Myocyte (in vitro differentiated cells): ENCODE measurements around the gene AGO3. TPM values are rescaled to one million over a fixed set of nuclear protein-coding genes. Genes with fewer than 3 reads are reported as not detected.

Experiments used
- total RNA-seq: library from RNA; depleted of rRNA; stranded (reverse); fragments of >200 nt; gene quantifications from 2 replicates; pipeline ENCODE4 v1.2.3, GENCODE V29; 2014

The AGO3 gene
- total RNA-seq, 1 donor from 2014 or later, result 12.8 TPM

Other genes starting within 250 kb of the AGO3 start
- gene C1orf216, start 212.2 kb upstream of the AGO3 start, total RNA-seq, result 29.0 and 37.5 TPM in 2 replicates
- 0.51 and 0.52 TPM in 2 replicates for gene CLSPN, start 161.1 kb upstream of the AGO3 start, total RNA-seq
- 12.7 and 14.1 TPM in 2 replicates for gene AGO4, start 123.1 kb upstream of the AGO3 start, total RNA-seq
- gene AGO1, start 47.9 kb upstream of the AGO3 start, total RNA-seq, result 7.3 and 9.6 TPM in 2 replicates
- not detected in 2 replicates for gene TEKT2, start 153.0 kb downstream of the AGO3 start, total RNA-seq
- gene ADPRS, start 157.8 kb downstream of the AGO3 start, total RNA-seq, result 42.2 and 57.0 TPM in 2 replicates
- 3.2 and 3.9 TPM in 2 replicates for gene COL8A2, start 194.1 kb downstream of the AGO3 start, total RNA-seq
- gene TRAPPC3, start 218.4 kb downstream of the AGO3 start, total RNA-seq, result 82.4 and 93.9 TPM in 2 replicates
- gene MAP7D1, start 225.1 kb downstream of the AGO3 start, total RNA-seq, result 733 and 867 TPM in 2 replicates